Measurements from ENCODE around the gene ZNF774. TPM values are rescaled to one million over a fixed set of nuclear protein-coding genes. Genes with fewer than 3 reads are reported as not detected.

The ZNF774 gene
- total and polyA plus RNA-seq, 10 of the 15 experiments (the other 5 are each of a cell fraction or from before 2014, with no cell fraction given), result 0.35 to 2.5 (median 1.7) TPM

DNA sequence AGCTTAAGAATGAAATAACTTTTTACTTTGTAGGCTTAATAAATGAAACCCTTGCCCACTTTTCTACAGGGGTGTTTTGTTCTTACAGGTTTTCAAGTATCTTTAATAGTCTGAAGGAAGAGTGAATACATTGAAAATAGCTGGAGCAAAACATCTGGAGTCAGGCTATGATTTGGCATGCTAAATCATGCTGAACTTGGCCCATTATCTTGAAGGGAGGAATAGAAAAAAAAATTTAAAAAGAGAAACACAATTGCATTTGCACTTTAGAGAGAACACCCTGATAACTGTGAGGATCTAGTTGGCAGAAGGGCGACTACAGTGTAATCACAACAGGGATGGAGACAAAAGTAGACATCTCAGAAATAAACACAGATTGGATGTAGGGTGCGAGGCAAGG, 34.1 kb downstream of the ZNF774 start (continued):
- TF ChIP-seq, protein P1, sequence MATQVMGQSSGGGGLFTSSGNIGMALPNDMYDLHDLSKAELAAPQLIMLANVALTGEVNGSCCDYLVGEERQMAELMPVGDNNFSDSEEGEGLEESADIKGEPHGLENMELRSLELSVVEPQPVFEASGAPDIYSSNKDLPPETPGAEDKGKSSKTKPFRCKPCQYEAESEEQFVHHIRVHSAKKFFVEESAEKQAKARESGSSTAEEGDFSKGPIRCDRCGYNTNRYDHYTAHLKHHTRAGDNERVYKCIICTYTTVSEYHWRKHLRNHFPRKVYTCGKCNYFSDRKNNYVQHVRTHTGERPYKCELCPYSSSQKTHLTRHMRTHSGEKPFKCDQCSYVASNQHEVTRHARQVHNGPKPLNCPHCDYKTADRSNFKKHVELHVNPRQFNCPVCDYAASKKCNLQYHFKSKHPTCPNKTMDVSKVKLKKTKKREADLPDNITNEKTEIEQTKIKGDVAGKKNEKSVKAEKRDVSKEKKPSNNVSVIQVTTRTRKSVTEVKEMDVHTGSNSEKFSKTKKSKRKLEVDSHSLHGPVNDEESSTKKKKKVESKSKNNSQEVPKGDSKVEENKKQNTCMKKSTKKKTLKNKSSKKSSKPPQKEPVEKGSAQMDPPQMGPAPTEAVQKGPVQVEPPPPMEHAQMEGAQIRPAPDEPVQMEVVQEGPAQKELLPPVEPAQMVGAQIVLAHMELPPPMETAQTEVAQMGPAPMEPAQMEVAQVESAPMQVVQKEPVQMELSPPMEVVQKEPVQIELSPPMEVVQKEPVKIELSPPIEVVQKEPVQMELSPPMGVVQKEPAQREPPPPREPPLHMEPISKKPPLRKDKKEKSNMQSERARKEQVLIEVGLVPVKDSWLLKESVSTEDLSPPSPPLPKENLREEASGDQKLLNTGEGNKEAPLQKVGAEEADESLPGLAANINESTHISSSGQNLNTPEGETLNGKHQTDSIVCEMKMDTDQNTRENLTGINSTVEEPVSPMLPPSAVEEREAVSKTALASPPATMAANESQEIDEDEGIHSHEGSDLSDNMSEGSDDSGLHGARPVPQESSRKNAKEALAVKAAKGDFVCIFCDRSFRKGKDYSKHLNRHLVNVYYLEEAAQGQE (IDR thresholded peaks at IDR 0.05; ENCODE audit: low read depth, low read length), result no peak

DNA sequence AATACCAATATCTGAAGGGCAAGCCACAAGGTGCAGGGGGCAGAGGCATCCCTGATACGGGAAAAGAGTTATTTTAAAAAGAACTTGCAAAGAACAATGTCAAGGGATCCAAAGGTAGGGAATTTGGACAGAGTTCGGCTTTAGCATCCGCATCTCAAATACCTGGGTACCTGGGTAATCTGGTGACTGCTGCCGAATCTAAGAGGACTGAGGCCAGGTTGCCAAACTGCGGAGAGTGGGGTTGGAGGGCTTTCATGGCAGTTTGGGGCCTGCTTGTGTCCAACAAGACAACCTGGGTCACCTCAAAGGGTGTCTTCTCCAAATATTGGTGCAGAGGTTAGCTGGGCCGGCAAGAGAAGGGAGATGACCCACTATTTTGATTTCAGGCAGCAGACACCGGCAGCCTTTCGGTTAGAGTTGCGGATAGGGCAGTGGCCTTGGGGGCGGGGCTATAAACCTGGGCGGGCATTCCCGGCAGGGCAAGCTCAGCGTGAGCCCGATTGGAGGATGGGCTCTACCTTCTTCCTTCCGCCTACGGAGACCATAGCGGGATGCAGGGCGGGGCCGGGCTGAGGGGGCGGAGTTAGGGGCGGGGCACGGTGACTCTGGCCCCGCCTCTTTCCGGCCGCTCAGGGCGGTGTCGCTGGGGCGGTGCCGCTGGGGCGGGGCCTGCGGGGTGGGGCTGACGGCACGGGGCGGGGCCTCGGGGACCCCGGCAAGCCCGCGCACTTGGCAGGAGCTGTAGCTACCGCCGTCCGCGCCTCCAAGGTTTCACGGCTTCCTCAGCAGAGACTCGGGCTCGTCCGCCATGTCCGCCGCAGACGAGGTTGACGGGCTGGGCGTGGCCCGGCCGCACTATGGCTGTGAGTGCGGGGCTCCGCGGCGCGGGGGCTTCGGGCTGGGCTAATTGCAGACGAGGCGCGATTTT, 35.7 kb downstream of the ZNF774 start, which contains the start of gene IQGAP1:
Gene IQGAP1, plus strand, starts transcription at position 709 of the 928 bp plus-strand sequence. Its CDS starts 100 bp downstream, at position 809.
- FAIRE-seq, result peak; percentile 91
- ATAC-seq, result peak; percentile 95
- in situ Hi-C loops (cut with MboI) (no loop called here), intact Hi-C loops (cut with micrococcal nuclease; ENCODE audit: unreplicated experiment) (no loop called here)
- H3K79me2 ChIP-seq (ENCODE audit: control insufficient read depth, insufficient read depth, low read length), result peaks cover 42% of the 10 kb centered on the region
- ChIA-PET CTCF (interaction anchor here (0.7 to 1.7 kb wide), 6 partner anchors 13 to 86 kb away, joined by 3 to 6 read pairs (median 4); no protein-coding TSS in a partner anchor), SMC1A (ENCODE audit: uncharacterized antibody, unreplicated experiment) (interaction anchor here (0.8 to 5.5 kb wide), 9 partner anchors 9 to 51 kb away, joined by 3 to 34 read pairs (median 4); no protein-coding TSS in a partner anchor), RAD21 (ENCODE audit: unreplicated experiment) (interaction anchor here (0.6 to 2.2 kb wide), 17 partner anchors 10 to 332 kb away, joined by 3 to 12 read pairs (median 6); no protein-coding TSS in a partner anchor), POLR2A (interaction anchor here (0.5 to 2.6 kb wide), 19 partner anchors 9 to 349 kb away, joined by 3 to 51 read pairs (median 5); partner anchors contain the start of gene ZNF774)
- H3K4me3 ChIP-seq, result peak within 1 kb of the TSS; percentile 94
- peak within 1 kb of the TSS; percentile 91 for H3K27ac ChIP-seq (ENCODE audit: control insufficient read depth, insufficient read depth)
- WGBS (ENCODE audit: insufficient coverage, insufficient replicate concordance, low lambda C conversion rate, missing lambda C conversion rate), result 6% methylated on average over 58 of the region's 62 CpGs
- H3K4me2 ChIP-seq (ENCODE audit: control insufficient read depth, insufficient read depth), result peak within 1 kb of the TSS; percentile 96
- no peaks in the 10 kb centered on the region for H4K20me1 ChIP-seq (ENCODE audit: control insufficient read depth, insufficient read depth)
- no TSS peak for BruUV-seq (replicated peaks)
- H2AFZ ChIP-seq (ENCODE audit: control insufficient read depth, low read depth, low read length), result peak within 1 kb of the TSS; percentile 100
- peaks cover 4% of the 10 kb centered on the region; the same call in 1 of the 2 replicates for H3K4me1 ChIP-seq (ENCODE audit: control insufficient read depth, insufficient read depth, low read length)
- no peaks in the 10 kb centered on the region for H3K27me3 ChIP-seq (replicated peaks in 1 of 2; ENCODE audit: control insufficient read depth in 2 of 2, insufficient read depth in 2 of 2, low read length in 1 of 2)
- peak within 1 kb of the TSS; percentile 97 for H3K9ac ChIP-seq (ENCODE audit: control insufficient read depth, insufficient read depth, low read length)
- peaks cover 0 to 8% of the 10 kb centered on the region in 2 experiments; a peak in 2 of 4 replicates for H3K36me3 ChIP-seq (ENCODE audit: control insufficient read depth in 2 of 2, insufficient read depth in 2 of 2, low read length in 1 of 2)
- peak; percentile 83 for DNase-seq (ENCODE audit: low read depth, low spot score)
- no peaks in the 10 kb centered on the region for H3K9me3 ChIP-seq (replicated peaks; ENCODE audit: control insufficient read depth, insufficient read depth, low read length)
- TF ChIP-seq NRF1 (conservative IDR thresholded peaks at IDR 0.05; ENCODE audit: low read depth, low read length), result 0 out of 2 replicates have a peak, but pooled peaks have one; percentile 14
- TF ChIP-seq, protein P2, sequence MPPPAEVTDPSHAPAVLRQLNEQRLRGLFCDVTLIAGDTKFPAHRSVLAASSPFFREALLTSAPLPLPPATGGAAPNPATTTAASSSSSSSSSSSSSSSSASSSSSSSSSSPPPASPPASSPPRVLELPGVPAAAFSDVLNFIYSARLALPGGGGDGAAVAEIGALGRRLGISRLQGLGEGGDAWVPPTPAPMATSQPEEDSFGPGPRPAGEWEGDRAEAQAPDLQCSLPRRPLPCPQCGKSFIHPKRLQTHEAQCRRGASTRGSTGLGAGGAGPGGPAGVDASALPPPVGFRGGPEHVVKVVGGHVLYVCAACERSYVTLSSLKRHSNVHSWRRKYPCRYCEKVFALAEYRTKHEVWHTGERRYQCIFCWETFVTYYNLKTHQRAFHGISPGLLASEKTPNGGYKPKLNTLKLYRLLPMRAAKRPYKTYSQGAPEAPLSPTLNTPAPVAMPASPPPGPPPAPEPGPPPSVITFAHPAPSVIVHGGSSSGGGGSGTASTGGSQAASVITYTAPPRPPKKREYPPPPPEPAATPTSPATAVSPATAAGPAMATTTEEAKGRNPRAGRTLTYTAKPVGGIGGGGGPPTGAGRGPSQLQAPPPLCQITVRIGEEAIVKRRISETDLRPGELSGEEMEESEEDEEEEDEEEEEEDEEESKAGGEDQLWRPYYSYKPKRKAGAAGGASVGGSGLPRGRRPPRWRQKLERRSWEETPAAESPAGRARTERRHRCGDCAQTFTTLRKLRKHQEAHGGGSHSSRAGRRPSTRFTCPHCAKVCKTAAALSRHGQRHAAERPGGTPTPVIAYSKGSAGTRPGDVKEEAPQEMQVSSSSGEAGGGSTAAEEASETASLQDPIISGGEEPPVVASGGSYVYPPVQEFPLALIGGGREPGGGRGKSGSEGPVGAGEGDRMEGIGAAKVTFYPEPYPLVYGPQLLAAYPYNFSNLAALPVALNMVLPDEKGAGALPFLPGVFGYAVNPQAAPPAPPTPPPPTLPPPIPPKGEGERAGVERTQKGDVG (CRISPR knock-in tag; IDR thresholded peaks at IDR 0.05), result no peak
- TF ChIP-seq NFYB (IDR thresholded peaks at IDR 0.05; ENCODE audit: insufficient read depth, low read depth, low read length), result peak; percentile 28; the same call in 1 of the 2 replicates
- peak; percentile 76 for TF ChIP-seq TAF1 (IDR thresholded peaks at IDR 0.05; ENCODE audit: borderline replicate concordance, low read depth, low read length)
- TF ChIP-seq, protein P3, sequence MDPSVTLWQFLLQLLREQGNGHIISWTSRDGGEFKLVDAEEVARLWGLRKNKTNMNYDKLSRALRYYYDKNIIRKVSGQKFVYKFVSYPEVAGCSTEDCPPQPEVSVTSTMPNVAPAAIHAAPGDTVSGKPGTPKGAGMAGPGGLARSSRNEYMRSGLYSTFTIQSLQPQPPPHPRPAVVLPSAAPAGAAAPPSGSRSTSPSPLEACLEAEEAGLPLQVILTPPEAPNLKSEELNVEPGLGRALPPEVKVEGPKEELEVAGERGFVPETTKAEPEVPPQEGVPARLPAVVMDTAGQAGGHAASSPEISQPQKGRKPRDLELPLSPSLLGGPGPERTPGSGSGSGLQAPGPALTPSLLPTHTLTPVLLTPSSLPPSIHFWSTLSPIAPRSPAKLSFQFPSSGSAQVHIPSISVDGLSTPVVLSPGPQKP (IDR thresholded peaks at IDR 0.05; ENCODE audit: low read depth, low read length), result peak; percentile 90
- no peak for TF ChIP-seq ZNF274 (IDR thresholded peaks at IDR 0.05; ENCODE audit: insufficient read depth, insufficient read length)
- TF ChIP-seq POLR2AphosphoS2 (IDR thresholded peaks at IDR 0.05; ENCODE audit: low read depth, low read length), result peak; percentile 67; the same call in 1 of the 2 replicates
- TF ChIP-seq CREB1 (IDR thresholded peaks at IDR 0.05; ENCODE audit: low read depth), result peak; percentile 29; the same call in 1 of the 2 replicates
- TF ChIP-seq HDGF (IDR thresholded peaks at IDR 0.05), result peak; percentile 73; the same call in 1 of the 2 replicates
- no peak for TF ChIP-seq STAT3 (IDR thresholded peaks at IDR 0.05; ENCODE audit: low read depth, low read length)
- no peak for TF ChIP-seq RAD51 (IDR thresholded peaks at IDR 0.05)
